NCI-H446 treated with DMSO at 0.1 percent for 48 hours (cell line): ENCODE data around the gene RPA1.

Experiments used
- DNase-seq: peaks from one replicate; lab custom pipeline; 2025; lab: John Stamatoyannopoulos, UW

Gene RPA1

GRCh38 chr17:1909985-1910384 is 80.2 kb downstream of the RPA1 start:
- DNase-seq: no peak

GRCh38 chr17:1912146-1912545 is 82.3 kb downstream of the RPA1 start:
- no peak for DNase-seq

- DNase-seq: no peak
Observed at GRCh38 chr17:1913702-1914101, 83.9 kb downstream of the RPA1 start.

GRCh38 chr17:1914661-1915083 is 84.9 kb downstream of the RPA1 start:
- no peak for DNase-seq

- no peak for DNase-seq
Observed at GRCh38 chr17:1915889-1916288, 86.1 kb downstream of the RPA1 start.

GRCh38 chr17:1916316-1916715 is 86.5 kb downstream of the RPA1 start:
- DNase-seq: no peak

- DNase-seq: no peak
Observed at GRCh38 chr17:1916963-1917715, 87.3 kb downstream of the RPA1 start.

- no peak for DNase-seq
Observed at GRCh38 chr17:1918346-1919162, 88.7 kb downstream of the RPA1 start.

- no peak for DNase-seq
Observed at GRCh38 chr17:1919201-1919600, 89.4 kb downstream of the RPA1 start.

- no peak for DNase-seq
Observed at GRCh38 chr17:1920948-1921351, 91.1 kb downstream of the RPA1 start.

GRCh38 chr17:1928976-1929375 is 99.2 kb downstream of the RPA1 start:
- DNase-seq: no peak

- DNase-seq: no peak
Observed at GRCh38 chr17:1930337-1930645, 100.5 kb downstream of the RPA1 start.

GRCh38 chr17:1931844-1932579 is 102.2 kb downstream of the RPA1 start:
- DNase-seq: peak; percentile 33

GRCh38 chr17:1933875-1934715 is 104.3 kb downstream of the RPA1 start:
- no peak for DNase-seq

- DNase-seq: no peak
Observed at GRCh38 chr17:1934901-1935300, 105.1 kb downstream of the RPA1 start.

- no peak for DNase-seq
Observed at GRCh38 chr17:1936766-1937165, 107.0 kb downstream of the RPA1 start.

GRCh38 chr17:1937461-1937860 is 107.7 kb downstream of the RPA1 start:
- no peak for DNase-seq

- DNase-seq: no peak
Observed at GRCh38 chr17:1939981-1940809, 110.4 kb downstream of the RPA1 start.

GRCh38 chr17:1940810-1941185 is 111.0 kb downstream of the RPA1 start:
- DNase-seq: no peak

- no peak for DNase-seq
Observed at GRCh38 chr17:1941272-1942065, 111.7 kb downstream of the RPA1 start.
